Measurements from ENCODE around the gene TLK1.

DNA sequence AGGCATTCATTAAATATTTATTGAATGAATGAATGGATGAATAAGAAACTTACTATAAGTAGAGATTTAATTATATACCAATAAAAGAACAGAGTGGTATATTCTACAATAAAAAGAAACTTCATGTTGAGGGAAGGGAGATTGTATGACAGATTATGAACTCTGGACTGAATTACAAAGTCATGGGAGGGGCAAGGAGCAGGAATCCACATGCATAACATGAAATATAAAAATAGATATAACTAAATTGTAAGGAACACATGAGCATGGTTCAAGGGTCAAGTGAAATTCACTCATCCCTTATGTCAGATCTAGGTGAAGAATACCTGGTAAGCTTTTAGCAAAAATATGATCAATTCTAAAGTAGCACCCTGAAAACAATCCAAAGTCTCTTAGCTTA lies 27.1 kb upstream of the TLK1 start:
- TF ChIP-seq RAD21 (conservative IDR thresholded peaks at IDR 0.05) (no peak), EZH2 (IDR thresholded peaks at IDR 0.05; ENCODE audit: borderline replicate concordance, insufficient read depth, low read length, poor library complexity, severe bottlenecking) (no peak), MXI1 (conservative IDR thresholded peaks at IDR 0.05; ENCODE audit: poor library complexity, severe bottlenecking) (no peak), POLR2AphosphoS5 (IDR thresholded peaks at IDR 0.05) (no peak)
- TF ChIP-seq, protein P1, sequence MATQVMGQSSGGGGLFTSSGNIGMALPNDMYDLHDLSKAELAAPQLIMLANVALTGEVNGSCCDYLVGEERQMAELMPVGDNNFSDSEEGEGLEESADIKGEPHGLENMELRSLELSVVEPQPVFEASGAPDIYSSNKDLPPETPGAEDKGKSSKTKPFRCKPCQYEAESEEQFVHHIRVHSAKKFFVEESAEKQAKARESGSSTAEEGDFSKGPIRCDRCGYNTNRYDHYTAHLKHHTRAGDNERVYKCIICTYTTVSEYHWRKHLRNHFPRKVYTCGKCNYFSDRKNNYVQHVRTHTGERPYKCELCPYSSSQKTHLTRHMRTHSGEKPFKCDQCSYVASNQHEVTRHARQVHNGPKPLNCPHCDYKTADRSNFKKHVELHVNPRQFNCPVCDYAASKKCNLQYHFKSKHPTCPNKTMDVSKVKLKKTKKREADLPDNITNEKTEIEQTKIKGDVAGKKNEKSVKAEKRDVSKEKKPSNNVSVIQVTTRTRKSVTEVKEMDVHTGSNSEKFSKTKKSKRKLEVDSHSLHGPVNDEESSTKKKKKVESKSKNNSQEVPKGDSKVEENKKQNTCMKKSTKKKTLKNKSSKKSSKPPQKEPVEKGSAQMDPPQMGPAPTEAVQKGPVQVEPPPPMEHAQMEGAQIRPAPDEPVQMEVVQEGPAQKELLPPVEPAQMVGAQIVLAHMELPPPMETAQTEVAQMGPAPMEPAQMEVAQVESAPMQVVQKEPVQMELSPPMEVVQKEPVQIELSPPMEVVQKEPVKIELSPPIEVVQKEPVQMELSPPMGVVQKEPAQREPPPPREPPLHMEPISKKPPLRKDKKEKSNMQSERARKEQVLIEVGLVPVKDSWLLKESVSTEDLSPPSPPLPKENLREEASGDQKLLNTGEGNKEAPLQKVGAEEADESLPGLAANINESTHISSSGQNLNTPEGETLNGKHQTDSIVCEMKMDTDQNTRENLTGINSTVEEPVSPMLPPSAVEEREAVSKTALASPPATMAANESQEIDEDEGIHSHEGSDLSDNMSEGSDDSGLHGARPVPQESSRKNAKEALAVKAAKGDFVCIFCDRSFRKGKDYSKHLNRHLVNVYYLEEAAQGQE (IDR thresholded peaks at IDR 0.05; ENCODE audit: borderline replicate concordance), result no peak
- TF ChIP-seq, protein P2, sequence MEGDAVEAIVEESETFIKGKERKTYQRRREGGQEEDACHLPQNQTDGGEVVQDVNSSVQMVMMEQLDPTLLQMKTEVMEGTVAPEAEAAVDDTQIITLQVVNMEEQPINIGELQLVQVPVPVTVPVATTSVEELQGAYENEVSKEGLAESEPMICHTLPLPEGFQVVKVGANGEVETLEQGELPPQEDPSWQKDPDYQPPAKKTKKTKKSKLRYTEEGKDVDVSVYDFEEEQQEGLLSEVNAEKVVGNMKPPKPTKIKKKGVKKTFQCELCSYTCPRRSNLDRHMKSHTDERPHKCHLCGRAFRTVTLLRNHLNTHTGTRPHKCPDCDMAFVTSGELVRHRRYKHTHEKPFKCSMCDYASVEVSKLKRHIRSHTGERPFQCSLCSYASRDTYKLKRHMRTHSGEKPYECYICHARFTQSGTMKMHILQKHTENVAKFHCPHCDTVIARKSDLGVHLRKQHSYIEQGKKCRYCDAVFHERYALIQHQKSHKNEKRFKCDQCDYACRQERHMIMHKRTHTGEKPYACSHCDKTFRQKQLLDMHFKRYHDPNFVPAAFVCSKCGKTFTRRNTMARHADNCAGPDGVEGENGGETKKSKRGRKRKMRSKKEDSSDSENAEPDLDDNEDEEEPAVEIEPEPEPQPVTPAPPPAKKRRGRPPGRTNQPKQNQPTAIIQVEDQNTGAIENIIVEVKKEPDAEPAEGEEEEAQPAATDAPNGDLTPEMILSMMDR (IDR thresholded peaks at IDR 0.05; ENCODE audit: poor library complexity, severe bottlenecking), result no peak

Data from neural cell (in vitro differentiated cells).